Neural progenitor cell (in vitro differentiated cells): ENCODE data around the gene PMEL.

Experiments
- CTCF ChIP-seq: fragments of 200-600 bp; sonication (generic); IDR thresholded peaks from 2 replicates; pipeline ENCODE4 v1.5.1; 2017; ENCODE audit warnings: antibody characterized with exemption, mild to moderate bottlenecking
- EZH2 ChIP-seq: fragments of 200-600 bp; sonication (generic); IDR thresholded peaks from 2 replicates; pipeline ENCODE4 v1.6.1; 2017; ENCODE audit warnings: antibody characterized with exemption, mild to moderate bottlenecking, moderate library complexity
- EZH2phosphoT487 ChIP-seq: fragments of 200-600 bp; sonication (generic); IDR thresholded peaks from 2 replicates; pipeline ENCODE4 v1.6.1; 2017; ENCODE audit warnings: antibody characterized with exemption

- TF ChIP-seq CTCF (no peak), EZH2 (no peak), EZH2phosphoT487 (no peak)
These were observed 8.5 kb upstream of the PMEL start for GRCh38 chr12:55974308-55974730.
